Umbilical cord (tissue), 2 donors: ENCODE results near the gene TOB1. TPM values are rescaled to one million over a fixed set of nuclear protein-coding genes. Genes with fewer than 3 reads are reported as not detected.

Experiments used
- DNase-seq: peaks from one replicate; pipeline ENCODE4 v3.0.0-alpha.2; 2015; ENCODE audit warnings: low spot score
- total RNA-seq: library from RNA; depleted of rRNA; stranded (reverse); fragments of >200 nt; gene quantifications from one replicate; pipeline ENCODE4 v1.2.3, GENCODE V29; 2014; ENCODE audit warnings: low replicate concordance; ENCODE audit not compliant: insufficient read depth

Gene TOB1
- total RNA-seq, 1 donor from 2014 or later, result 17.3 TPM

GRCh38 chr17:50832267-50832863 lies 33.8 kb downstream of the TOB1 start:
- no peak for DNase-seq

- peak; percentile 85 for DNase-seq
These were observed 34.7 kb downstream of the TOB1 start for GRCh38 chr17:50831471-50831928.

- peak; percentile 51 for DNase-seq
These were observed 35.2 kb downstream of the TOB1 start for GRCh38 chr17:50830994-50831393.

- peak; percentile 69 for DNase-seq
These were observed 35.8 kb downstream of the TOB1 start for GRCh38 chr17:50830352-50830751.

- no peak for DNase-seq
These were observed 36.8 kb downstream of the TOB1 start for GRCh38 chr17:50829332-50829731.

- DNase-seq, result no peak
These were observed 37.5 kb downstream of the TOB1 start for GRCh38 chr17:50828508-50829170.

GRCh38 chr17:50825188-50825587 lies 41.0 kb downstream of the TOB1 start:
- no peak for DNase-seq

GRCh38 chr17:50824429-50824828 lies 41.7 kb downstream of the TOB1 start:
- DNase-seq, result no peak

GRCh38 chr17:50822550-50822949 lies 43.6 kb downstream of the TOB1 start:
- no peak for DNase-seq

GRCh38 chr17:50820651-50821050 lies 45.5 kb downstream of the TOB1 start:
- DNase-seq, result no peak

GRCh38 chr17:50818921-50819657 lies 47.1 kb downstream of the TOB1 start:
- no peak for DNase-seq

- DNase-seq, result no peak
These were observed 47.9 kb downstream of the TOB1 start for GRCh38 chr17:50818261-50818660.

- DNase-seq, result no peak
These were observed 48.3 kb downstream of the TOB1 start for GRCh38 chr17:50817838-50818237.

GRCh38 chr17:50816771-50817751 lies 49.1 kb downstream of the TOB1 start:
- DNase-seq, result no peak

GRCh38 chr17:50816271-50816670 lies 49.9 kb downstream of the TOB1 start:
- no peak for DNase-seq

- DNase-seq, result no peak
These were observed 50.8 kb downstream of the TOB1 start for GRCh38 chr17:50815400-50815799.

- no peak for DNase-seq
These were observed 52.6 kb downstream of the TOB1 start for GRCh38 chr17:50813583-50813982.
